Mammary epithelial cell (primary cell): ENCODE measurements around the gene GPHB5.

Experiments used
- EZH2 ChIP-seq: IDR thresholded peaks from 2 replicates; pipeline ENCODE4 v1.6.1; 2012; ENCODE audit warnings: low read length, inconsistent platforms, borderline replicate concordance
- TF ChIP-seq, protein P1 (sequence below), 2 donors: IDR thresholded peaks in 1 of 2; conservative IDR thresholded peaks in 1 of 2; 2 replicates each; pipeline ENCODE4 v1.5.1; 2011 to 2012; ENCODE audit warnings: inconsistent platforms in 2 of 2, low read length in 2 of 2, mild to moderate bottlenecking in 2 of 2, control low read depth in 1 of 2, low read depth in 1 of 2; ENCODE audit not compliant: insufficient read depth in 1 of 2; ENCODE audit errors: extremely low read depth in 1 of 2

DNA sequence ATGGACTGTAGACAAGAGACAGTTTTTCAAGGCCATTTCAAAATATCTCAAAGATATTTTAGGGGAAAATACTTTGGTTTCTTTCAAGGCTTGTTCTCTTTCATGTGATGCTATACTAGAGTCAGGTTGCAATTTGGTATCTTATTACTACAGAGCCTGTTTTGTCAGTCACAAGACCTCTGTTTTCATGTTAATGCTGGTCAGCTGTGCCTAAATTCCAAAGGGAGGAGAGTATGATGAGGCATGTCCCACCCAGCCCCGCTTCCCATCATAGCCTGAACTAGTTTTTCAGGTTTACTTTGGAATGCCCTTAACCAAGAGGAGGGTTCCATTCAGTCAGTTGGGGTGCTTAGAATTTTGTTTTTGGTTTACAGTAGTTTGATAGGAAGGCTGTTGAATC lies 52.6 kb downstream of the GPHB5 start:
- TF ChIP-seq, protein P1, sequence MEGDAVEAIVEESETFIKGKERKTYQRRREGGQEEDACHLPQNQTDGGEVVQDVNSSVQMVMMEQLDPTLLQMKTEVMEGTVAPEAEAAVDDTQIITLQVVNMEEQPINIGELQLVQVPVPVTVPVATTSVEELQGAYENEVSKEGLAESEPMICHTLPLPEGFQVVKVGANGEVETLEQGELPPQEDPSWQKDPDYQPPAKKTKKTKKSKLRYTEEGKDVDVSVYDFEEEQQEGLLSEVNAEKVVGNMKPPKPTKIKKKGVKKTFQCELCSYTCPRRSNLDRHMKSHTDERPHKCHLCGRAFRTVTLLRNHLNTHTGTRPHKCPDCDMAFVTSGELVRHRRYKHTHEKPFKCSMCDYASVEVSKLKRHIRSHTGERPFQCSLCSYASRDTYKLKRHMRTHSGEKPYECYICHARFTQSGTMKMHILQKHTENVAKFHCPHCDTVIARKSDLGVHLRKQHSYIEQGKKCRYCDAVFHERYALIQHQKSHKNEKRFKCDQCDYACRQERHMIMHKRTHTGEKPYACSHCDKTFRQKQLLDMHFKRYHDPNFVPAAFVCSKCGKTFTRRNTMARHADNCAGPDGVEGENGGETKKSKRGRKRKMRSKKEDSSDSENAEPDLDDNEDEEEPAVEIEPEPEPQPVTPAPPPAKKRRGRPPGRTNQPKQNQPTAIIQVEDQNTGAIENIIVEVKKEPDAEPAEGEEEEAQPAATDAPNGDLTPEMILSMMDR (conservative IDR thresholded peaks at IDR 0.05 in 1 of 2, IDR thresholded peaks at IDR 0.05 in 1 of 2; ENCODE audit: extremely low read depth in 1 of 2, insufficient read depth in 1 of 2, low read depth in 1 of 2, low read length in 2 of 2): no peak
- TF ChIP-seq EZH2: no peak
